Activated CD8-positive, alpha-beta memory T cell treated with anti-CD3 and anti-CD28 coated beads for 48 hours (primary cell): ENCODE measurements around the gene AKR1A1.
A peak's percentile ranks its signal among the peaks of the same experiment; 100 is the strongest.
"Not testable (repeated sequence)": the region's sequence is repeated elsewhere in the genome, so short reads cannot be mapped to it uniquely, and the experiment has no call there.

ENCODE experiments used
- DNase-seq, 3 experiments: peaks; one replicate each; pipeline ENCODE4 v3.0.0-alpha.2; 2020; ENCODE audit warnings: low read depth in 2 of 3, low spot score in 2 of 3

The AKR1A1 gene

GRCh38 chr1:45523516-45523915 is 27.1 kb upstream of the AKR1A1 start:
- DNase-seq = not testable (repeated sequence)

DNA sequence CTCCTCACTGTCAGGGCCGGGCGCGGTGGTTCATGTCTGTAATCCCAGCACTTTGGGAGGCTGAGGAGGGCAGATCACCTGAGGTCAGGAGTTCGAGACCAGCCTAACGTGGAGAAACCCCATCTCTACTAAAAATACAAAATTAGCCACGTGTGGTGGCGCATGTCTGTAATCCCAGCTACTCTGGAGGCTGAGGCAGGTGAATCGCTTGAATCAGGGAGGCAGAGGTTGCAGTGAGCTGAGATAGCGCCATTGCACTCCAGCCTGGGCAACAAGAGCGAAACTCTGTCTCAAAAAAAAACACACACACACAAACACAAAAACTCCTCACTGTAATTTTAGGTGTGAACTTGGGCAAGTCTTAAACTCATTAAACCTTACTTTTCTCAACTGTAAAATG is 26.7 kb upstream of the AKR1A1 start:
- DNase-seq = not testable (repeated sequence)

GRCh38 chr1:45526135-45526644 is 24.4 kb upstream of the AKR1A1 start:
- DNase-seq = no peak

DNA sequence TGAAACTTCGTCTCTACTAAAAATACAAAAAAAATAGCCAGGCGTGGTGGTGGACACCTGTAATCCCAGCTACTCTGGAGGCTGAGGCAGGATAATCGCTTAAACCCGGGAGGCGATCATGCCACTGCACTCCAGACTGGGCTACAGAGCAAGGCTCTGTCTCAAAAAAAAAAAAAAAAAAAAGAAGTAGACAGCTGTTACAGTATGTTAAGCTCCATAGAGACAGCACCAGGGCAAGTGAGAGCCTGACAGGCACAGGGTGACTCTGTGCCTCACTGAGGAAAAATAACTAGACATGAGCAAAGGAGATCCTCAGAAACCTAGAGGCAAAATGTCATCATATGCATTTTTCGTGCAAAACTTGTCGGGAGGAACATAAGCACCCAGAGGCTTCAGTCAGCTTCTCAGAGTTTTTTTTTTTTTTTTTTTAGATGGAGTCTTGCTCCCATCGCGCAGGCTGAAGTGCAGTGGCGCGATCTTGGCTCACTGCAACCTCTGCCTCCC is 19.9 kb upstream of the AKR1A1 start:
- DNase-seq = no peak

- no peak for DNase-seq
Measured at GRCh38 chr1:45531873-45532272, 18.8 kb upstream of the AKR1A1 start.

- no peak for DNase-seq
Measured at GRCh38 chr1:45535988-45536766, 14.4 kb upstream of the AKR1A1 start.

- DNase-seq = no peak
Measured at GRCh38 chr1:45536886-45537285, 13.7 kb upstream of the AKR1A1 start.

DNA sequence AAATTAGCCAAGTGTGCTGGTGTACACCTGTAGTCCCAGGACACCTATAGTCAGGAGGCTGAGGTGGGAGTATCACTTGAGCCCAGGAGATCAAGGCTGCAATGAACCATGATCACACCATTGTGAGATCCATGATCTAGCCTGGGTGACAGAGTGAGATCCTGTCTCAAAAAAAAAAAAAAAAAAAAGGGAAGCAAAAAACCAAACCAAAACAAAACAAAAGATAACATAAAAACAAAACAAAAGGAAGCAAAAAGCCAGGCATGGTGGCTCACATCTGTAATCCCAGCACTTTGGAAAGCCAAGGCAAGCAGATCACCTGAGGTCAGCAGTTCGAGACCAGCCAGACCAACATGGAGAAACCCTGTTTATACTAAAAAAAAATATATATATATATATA is 9.4 kb upstream of the AKR1A1 start:
- DNase-seq = no peak

- DNase-seq = no peak
Measured at GRCh38 chr1:45542591-45542990, 8.0 kb upstream of the AKR1A1 start.

DNA sequence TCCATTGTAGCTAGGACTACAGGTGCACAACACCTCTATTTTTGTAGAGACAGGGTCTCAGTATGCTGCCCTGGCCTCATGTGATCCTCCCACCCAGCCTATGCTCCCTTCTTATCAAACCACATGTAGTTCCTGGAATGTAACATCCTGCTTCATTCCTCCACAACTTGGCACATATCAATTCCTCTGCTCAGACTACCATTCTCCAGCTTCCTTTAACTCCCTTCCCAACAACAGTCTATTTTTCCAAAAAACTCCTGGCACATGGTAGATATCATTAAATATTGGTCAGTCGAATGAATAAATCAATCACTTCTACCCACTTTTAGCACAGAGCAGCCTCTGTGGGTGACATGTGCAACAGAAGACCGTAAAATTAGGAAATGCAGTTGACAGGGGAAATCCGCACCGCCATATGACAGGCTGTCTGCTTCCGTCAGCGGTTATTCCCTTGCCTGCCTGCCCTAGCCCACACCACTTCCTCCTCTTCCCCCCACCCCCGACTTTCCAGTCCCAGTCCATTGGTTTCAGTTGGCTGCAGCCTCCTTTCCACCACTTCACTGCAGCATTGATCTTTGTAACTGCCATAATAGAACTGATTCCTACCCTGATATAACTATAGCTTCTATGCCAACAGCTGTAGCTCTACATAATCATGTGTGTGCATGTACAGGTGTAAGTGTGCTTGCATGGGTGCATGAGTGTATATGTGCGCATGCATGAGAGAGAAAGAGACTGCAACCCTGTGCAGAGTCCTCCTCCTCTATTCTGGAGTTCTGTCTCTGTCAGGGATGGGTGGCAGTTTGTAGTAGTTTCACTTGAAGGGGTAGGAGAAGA is 6.8 kb upstream of the AKR1A1 start:
- DNase-seq = peak in 2 of 3 experiments; percentile 25 to 53

DNA sequence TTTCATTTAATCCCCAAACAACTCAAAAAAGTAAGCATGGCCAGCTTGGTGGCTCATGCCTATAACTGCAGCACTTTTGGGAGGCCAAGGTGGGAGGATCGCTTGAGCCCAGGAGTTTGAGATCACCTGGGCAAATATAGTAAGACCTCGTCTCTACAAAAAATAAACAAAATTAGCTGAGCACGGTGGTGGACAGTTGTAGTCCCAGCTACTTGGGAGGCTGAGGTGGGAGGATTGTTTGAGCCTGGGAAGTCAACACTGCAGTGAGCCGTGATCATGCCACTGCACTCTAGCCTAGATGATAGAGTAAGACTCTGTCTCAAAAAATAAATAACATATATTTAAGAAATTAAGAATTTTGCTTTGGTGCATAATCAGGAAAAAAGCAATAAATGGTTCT is 6.1 kb upstream of the AKR1A1 start:
- DNase-seq = no peak

DNA sequence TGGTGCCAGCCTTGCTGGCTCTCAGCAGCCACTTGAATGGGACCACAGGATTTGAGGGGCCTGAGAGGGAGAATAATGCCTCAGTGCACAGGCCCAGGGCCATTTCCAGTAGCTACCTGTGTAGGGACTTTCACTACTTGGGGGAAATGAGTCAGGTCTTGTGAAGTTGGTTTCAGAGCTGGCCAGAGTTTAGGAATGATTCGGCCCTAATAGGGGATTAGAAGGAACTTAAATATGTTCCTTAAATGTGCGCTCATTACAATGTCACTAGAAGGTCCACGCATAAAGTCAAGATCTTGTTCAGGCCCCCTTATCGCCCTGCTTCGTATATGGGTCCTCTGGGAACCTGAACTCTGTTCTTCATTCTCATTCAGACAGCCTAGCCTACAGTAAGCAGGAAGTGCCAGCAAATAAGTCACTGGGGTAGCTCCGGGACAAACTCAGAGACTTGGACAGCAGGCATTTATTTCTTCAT is 5.6 kb upstream of the AKR1A1 start:
- no peak for DNase-seq

GRCh38 chr1:45545553-45546310 is 4.9 kb upstream of the AKR1A1 start:
- no peak for DNase-seq

DNA sequence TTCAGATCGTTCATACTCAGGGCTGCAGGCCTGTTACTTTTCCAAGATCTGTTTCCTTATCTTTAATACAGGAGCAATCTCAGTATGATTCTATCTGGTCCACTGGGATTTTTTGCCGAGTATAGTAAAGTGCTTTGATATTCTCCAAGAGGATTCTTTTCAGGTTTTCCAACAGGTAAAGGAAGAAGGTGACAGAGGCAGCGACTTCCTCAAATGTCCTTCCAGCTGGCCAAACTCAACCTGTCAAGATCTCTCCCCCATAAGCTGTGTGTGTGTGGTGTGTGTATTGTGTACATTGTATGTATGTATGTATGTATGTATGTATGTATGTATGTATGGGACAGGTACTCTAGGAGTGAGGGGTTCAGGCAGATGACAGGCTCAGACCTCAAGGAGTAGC is 1.1 kb downstream of the AKR1A1 start:
- DNase-seq = no peak

GRCh38 chr1:45552331-45552730 is 1.7 kb downstream of the AKR1A1 start:
- DNase-seq = no peak

DNA sequence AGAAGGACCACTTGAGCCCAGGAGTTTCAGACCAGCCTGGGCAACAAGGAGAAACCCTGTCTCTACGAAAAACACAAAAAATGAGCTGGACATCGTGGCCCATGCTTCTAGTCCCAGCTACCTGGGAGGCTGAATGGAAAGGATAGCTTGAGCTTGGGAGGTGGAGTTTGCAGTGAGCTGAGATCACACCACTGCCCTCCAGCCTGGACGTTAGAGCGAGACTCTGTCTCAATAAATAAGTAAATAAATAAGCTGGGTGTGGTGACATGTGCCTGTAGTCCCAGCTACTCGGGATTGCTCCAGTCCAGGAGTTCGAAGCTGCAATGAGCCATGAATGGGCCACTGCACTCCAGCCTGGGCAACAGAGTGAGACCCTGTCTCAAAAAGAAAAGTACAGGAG is 3.6 kb downstream of the AKR1A1 start:
- DNase-seq = no peak

DNA sequence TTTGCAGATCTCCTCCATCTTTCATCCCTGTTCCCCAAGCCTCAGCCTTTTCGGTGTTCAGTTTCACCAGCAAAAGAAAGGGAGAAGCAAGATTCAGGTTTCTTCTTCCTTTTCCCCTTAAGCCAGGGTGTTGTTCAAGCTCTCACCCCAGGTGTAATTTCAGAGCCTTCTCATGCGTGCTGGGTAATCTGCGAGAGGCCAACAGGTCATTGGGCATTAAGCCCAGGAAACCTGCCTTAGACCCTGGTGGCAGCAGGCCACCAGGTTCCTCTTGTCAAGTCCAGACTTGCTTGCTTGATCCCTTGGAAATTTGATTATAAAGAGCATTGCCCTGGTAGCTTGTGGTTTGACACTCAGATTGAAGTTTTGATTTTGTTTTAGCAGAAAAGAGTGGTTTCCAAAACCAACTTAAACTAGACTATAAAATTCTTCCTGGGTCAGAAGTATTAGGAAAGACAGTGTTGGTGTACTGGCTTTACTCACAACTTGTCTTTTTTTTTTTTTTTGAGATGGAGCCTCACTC is 6.9 kb downstream of the AKR1A1 start:
- no peak for DNase-seq

DNA sequence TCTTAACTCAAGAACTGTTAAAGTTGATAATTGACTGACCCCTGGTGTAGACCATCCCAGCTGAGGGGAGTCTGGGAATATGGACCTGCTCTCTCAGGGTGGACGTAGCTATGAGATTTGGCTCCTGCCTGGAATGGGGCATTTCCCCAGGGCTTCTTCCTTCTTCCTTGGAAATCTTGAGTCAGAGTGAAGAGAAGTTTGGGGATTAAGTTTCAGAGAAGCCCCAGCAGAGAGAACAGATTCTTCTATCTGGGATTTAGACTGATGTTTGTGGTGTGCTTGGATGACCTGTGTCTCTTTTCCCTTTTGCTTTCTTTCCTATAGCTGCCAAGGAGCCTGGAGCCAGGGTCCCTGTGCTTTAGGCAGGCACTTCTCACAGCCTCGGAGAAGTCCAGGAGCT is 13.2 kb downstream of the AKR1A1 start:
- no peak for DNase-seq

- DNase-seq = no peak
Measured at GRCh38 chr1:45566722-45567121, 16.1 kb downstream of the AKR1A1 start.

GRCh38 chr1:45567911-45568310 is 17.3 kb downstream of the AKR1A1 start:
- DNase-seq = no peak

GRCh38 chr1:45568421-45568820 is 17.8 kb downstream of the AKR1A1 start:
- no peak for DNase-seq
